Measurements from ENCODE around the gene PRKAR2B. TPM values are rescaled to one million over a fixed set of nuclear protein-coding genes. Genes with fewer than 3 reads are reported as not detected.
A peak's percentile ranks its signal among the peaks of the same experiment; 100 is the strongest.

The PRKAR2B gene
- total RNA-seq, 1 experiment from 2014 or later: 15.1 TPM

DNA sequence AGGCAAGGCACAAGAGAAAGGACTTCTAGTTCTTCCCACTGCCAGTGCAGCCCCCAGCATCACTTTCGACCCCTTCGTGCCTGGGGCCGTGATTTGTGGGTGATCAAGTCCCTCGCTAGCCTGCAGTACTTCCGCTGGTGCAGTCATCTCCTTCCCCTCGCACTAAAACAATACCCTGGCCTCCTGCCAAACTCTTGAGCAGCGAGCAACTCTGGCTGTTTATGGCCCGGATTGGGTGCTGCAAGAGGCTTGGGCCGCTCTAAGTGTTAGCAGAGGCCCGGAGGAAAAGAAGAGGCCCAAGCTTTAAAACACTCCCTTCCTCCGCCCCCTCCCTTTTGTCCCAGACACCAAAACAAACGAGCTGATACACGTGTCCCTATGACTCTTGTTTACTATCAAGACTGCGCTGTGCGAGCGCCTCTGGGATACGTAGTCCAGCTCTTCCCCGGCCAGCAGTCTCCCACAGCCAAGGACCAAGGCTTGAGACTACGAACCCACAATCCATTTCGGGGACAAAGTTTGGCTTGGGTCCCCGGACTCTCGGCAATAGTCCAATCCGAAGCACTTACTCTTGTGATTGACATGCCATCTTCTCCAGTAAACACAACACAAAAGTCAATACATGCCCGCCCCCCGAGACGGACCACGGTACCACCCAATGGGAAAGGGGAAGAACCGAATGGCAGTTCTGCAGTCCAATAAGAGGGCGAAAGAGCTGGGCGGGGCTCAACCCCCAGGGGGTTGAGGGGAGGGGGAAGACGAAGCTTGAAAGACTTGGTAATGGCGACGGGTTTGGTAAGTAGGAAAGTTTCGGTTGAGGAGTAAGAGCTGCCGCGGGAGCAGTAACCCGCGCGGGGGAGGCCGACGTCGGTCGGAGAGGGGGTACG is 124.0 kb downstream of the PRKAR2B start, which contains the start of gene HBP1 (continued):
- TF ChIP-seq REST (IDR thresholded peaks at IDR 0.05; ENCODE audit: low read depth): no peak
- peak; percentile 6; the same call in 1 of the 2 replicates for TF ChIP-seq JUND (IDR thresholded peaks at IDR 0.05)

- peaks cover 5 to 18% of the 10 kb centered on the region in 2 experiments; a peak in 3 of 4 replicates for H3K4me1 ChIP-seq (ENCODE audit: control insufficient read depth in 1 of 2, insufficient read depth in 2 of 2, low read length in 2 of 2)
- no peaks in the 10 kb centered on the region for H3K9me3 ChIP-seq (ENCODE audit: control insufficient read depth in 1 of 2, insufficient read depth in 1 of 2, low read depth in 1 of 2, low read length in 2 of 2)
- ATAC-seq (peak; percentile 63), DNase-seq (ENCODE audit: low read depth, low spot score) (peak; percentile 92)
- H3K4me3 ChIP-seq (replicated peaks in 1 of 2; ENCODE audit: low read depth in 1 of 2, low read length in 2 of 2): peak overlapping the region; percentile 70 to 75
- no peaks in the 10 kb centered on the region for H3K36me3 ChIP-seq (ENCODE audit: control insufficient read depth in 1 of 2, insufficient read depth in 2 of 2, low read length in 2 of 2)
- H3K27me3 ChIP-seq (ENCODE audit: insufficient read depth, low read length): no peaks in the 10 kb centered on the region
- RAD21 ChIA-PET (ENCODE audit: low non-redundant PET in 1 of 2, low total read pairs in 2 of 2, uncharacterized antibody in 2 of 2, unreplicated experiment in 2 of 2): interaction anchor here in 1 of 2 experiments (1.0 kb wide), 1 partner anchor 22 kb away, joined by 3 read pairs; no protein-coding TSS in a partner anchor
- H3K9ac ChIP-seq (ENCODE audit: low read length): peak overlapping the region; percentile 75
- H2AFZ ChIP-seq (ENCODE audit: low read depth, low read length, poor library complexity, severe bottlenecking): peak overlapping the region; percentile 42
- no peaks in the 10 kb centered on the region for H4K20me1 ChIP-seq (ENCODE audit: insufficient read depth)
- peak overlapping the region; percentile 88 for H3K4me2 ChIP-seq (ENCODE audit: low read length)
- CTCF ChIA-PET: interaction anchor here (0.7 to 2.3 kb wide), 9 partner anchors 8 to 710 kb away, joined by 3 to 17 read pairs (median 5); partner anchors contain the start of gene CBLL1
- intact Hi-C loops (cut with micrococcal nuclease): loop anchor here (5.0 kb wide), 1 partner anchor 507 kb away; the partner anchor contains the start of gene CCDC71L
- peaks cover 39% of the 10 kb centered on the region for H3K79me2 ChIP-seq (ENCODE audit: insufficient read depth, low read length)
- peak overlapping the region; percentile 57 for H3K27ac ChIP-seq (ENCODE audit: low read depth, low read length)
- POLR2A ChIA-PET: interaction anchor here (0.6 to 2.4 kb wide), 8 partner anchors 11 to 711 kb away, joined by 3 to 11 read pairs (median 4); no protein-coding TSS in a partner anchor
- no TSS peak for BruUV-seq (replicated peaks)
- H3K9me2 ChIP-seq (ENCODE audit: insufficient read depth): no peaks in the 10 kb centered on the region
- TF ChIP-seq REST (IDR thresholded peaks at IDR 0.05; ENCODE audit: low read depth): no peak
- TF ChIP-seq SP1 (IDR thresholded peaks at IDR 0.05; ENCODE audit: low read depth): peak; percentile 79
- TF ChIP-seq ZNF274 (IDR thresholded peaks at IDR 0.05; ENCODE audit: low read depth, low read length): no peak
- peak; percentile 91 for TF ChIP-seq SIN3A (IDR thresholded peaks at IDR 0.05; ENCODE audit: low read depth)
- peak; percentile 92 for TF ChIP-seq CEBPB (IDR thresholded peaks at IDR 0.05; ENCODE audit: low read depth)
- peak; percentile 73; the same call in 1 of the 2 replicates for TF ChIP-seq CBX3 (IDR thresholded peaks at IDR 0.05; ENCODE audit: low read depth)
- TF ChIP-seq EGR1 (IDR thresholded peaks at IDR 0.05; ENCODE audit: low read depth): no peak; the same call in 1 of the 2 replicates
- no peak for TF ChIP-seq EZH2 (IDR thresholded peaks at IDR 0.05)
- TF ChIP-seq, protein P1, sequence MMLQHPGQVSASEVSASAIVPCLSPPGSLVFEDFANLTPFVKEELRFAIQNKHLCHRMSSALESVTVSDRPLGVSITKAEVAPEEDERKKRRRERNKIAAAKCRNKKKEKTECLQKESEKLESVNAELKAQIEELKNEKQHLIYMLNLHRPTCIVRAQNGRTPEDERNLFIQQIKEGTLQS (IDR thresholded peaks at IDR 0.05): no peak
- no peak for TF ChIP-seq ELF1 (IDR thresholded peaks at IDR 0.05; ENCODE audit: borderline replicate concordance, low read depth)
- TF ChIP-seq MAX (IDR thresholded peaks at IDR 0.05): peak; percentile 90
- TF ChIP-seq JUND (IDR thresholded peaks at IDR 0.05): no peak; the same call in 1 of the 2 replicates
- peak; percentile 74 for TF ChIP-seq YY1 (IDR thresholded peaks at IDR 0.05; ENCODE audit: extremely low read depth, insufficient replicate concordance, low read depth, low read length)
Observed at GRCh38 chr7:107169120-107170050, 124.9 kb downstream of the PRKAR2B start.
